ENCODE measurements around the gene WHRN. TPM values are rescaled to one million over a fixed set of nuclear protein-coding genes. Genes with fewer than 3 reads are reported as not detected.

Gene WHRN
- total RNA-seq, 1 donor from 2014 or later: 14.5 TPM

GRCh38 chr9:114383521-114384231 lies 121.6 kb downstream of the WHRN start:
- Mint-ChIP-seq H3K27ac (peak overlapping the region; percentile 93), H3K27me3 (no peaks in the 10 kb centered on the region), H3K36me3 (ENCODE audit: low read depth) (peaks cover 75% of the 10 kb centered on the region), H3K9me3 (no peaks in the 10 kb centered on the region), H3K4me1 (peaks cover 83% of the 10 kb centered on the region), H3K4me3 (peak overlapping the region; percentile 97)
- no peak for TF ChIP-seq CTCF (IDR thresholded peaks at IDR 0.05)
- POLR2A ChIA-PET: interaction anchor here (1.0 to 23.4 kb wide), 6 partner anchors 13 to 233 kb away, joined by 3 to 913 read pairs (median 96); no protein-coding TSS in a partner anchor
- DNase-seq (no peak), ATAC-seq (ENCODE audit: low read depth) (no peak)
- intact Hi-C loops (cut with micrococcal nuclease): no loop called here
- CTCF ChIA-PET: interaction anchor here (1.1 to 6.3 kb wide), 5 partner anchors 11 to 22 kb away, joined by 4 to 46 read pairs (median 10); no protein-coding TSS in a partner anchor

- Mint-ChIP-seq H3K4me3 (peak overlapping the region; percentile 97), H3K27me3 (no peaks in the 10 kb centered on the region), H3K9me3 (no peaks in the 10 kb centered on the region), H3K27ac (peak overlapping the region; percentile 93), H3K4me1 (peaks cover 83% of the 10 kb centered on the region), H3K36me3 (ENCODE audit: low read depth) (peaks cover 79% of the 10 kb centered on the region)
- intact Hi-C loops (cut with micrococcal nuclease): no loop called here
- TF ChIP-seq CTCF (IDR thresholded peaks at IDR 0.05): no peak
- DNase-seq (peak; percentile 63), ATAC-seq (ENCODE audit: low read depth) (peak; percentile 23)
- ChIA-PET POLR2A (interaction anchor here (1.2 to 23.4 kb wide), 5 partner anchors 14 to 68 kb away, joined by 4 to 913 read pairs (median 188); no protein-coding TSS in a partner anchor), CTCF (interaction anchor here (1.1 to 6.3 kb wide), 3 partner anchors 11 to 22 kb away, joined by 4 to 46 read pairs (median 10); no protein-coding TSS in a partner anchor)
These were observed 122.4 kb downstream of the WHRN start for GRCh38 chr9:114382699-114383520.

GRCh38 chr9:114378883-114379282 lies 126.4 kb downstream of the WHRN start:
- POLR2A ChIA-PET: interaction anchor here (0.5 to 4.3 kb wide), 6 partner anchors 8 to 30 kb away, joined by 3 to 37 read pairs (median 4); partner anchors contain the start of gene AKNA
- peaks cover 82% of the 10 kb centered on the region for H3K36me3 Mint-ChIP-seq (ENCODE audit: low read depth)
- H3K4me1 Mint-ChIP-seq: peaks cover 85% of the 10 kb centered on the region
- TF ChIP-seq CTCF (IDR thresholded peaks at IDR 0.05): no peak
- CTCF ChIA-PET: no interaction called here
- peak overlapping the region; percentile 73 for H3K27ac Mint-ChIP-seq
- intact Hi-C loops (cut with micrococcal nuclease): no loop called here
- H3K9me3 Mint-ChIP-seq: no peaks in the 10 kb centered on the region
- no peak for ATAC-seq (ENCODE audit: low read depth)
- no peak for DNase-seq
- H3K4me3 Mint-ChIP-seq: no peak overlapping the region
- no peaks in the 10 kb centered on the region for H3K27me3 Mint-ChIP-seq

GRCh38 chr9:114378016-114378415 lies 127.3 kb downstream of the WHRN start:
- no peak for DNase-seq
- no peak for ATAC-seq (ENCODE audit: low read depth)
- intact Hi-C loops (cut with micrococcal nuclease): no loop called here
- Mint-ChIP-seq H3K27me3 (no peaks in the 10 kb centered on the region), H3K9me3 (no peaks in the 10 kb centered on the region), H3K36me3 (ENCODE audit: low read depth) (peaks cover 83% of the 10 kb centered on the region), H3K4me1 (peaks cover 85% of the 10 kb centered on the region), H3K4me3 (no peak overlapping the region), H3K27ac (peak overlapping the region; percentile 73)
- TF ChIP-seq CTCF (IDR thresholded peaks at IDR 0.05): no peak
- ChIA-PET POLR2A (interaction anchor here (1.2 to 4.3 kb wide), 3 partner anchors 9 to 15 kb away, joined by 4 to 37 read pairs (median 12); partner anchors contain the start of gene AKNA), CTCF (no interaction called here)

All from activated B cell treated with CpG ODN at 0.5 μM for 24 hours (primary cell).